K562 (cell line): ENCODE measurements around the gene CDC20. TPM values are rescaled to one million over a fixed set of nuclear protein-coding genes. Genes with fewer than 3 reads are reported as not detected.

ENCODE experiments used
- ATF1 ChIP-seq, 2 experiments: fragments of 450-650 bp in 1 of 2; IDR thresholded peaks; 2 replicates each; pipeline ENCODE4 v1.6.1; 2016; ENCODE audit warnings: missing compliant biosample characterization in 1 of 2, missing genetic modification characterization in 1 of 2
- CTBP1 ChIP-seq: fragments of 450-650 bp; IDR thresholded peaks from 2 replicates; pipeline ENCODE4 v1.6.1; 2016; ENCODE audit warnings: borderline replicate concordance
- FOXP1 ChIP-seq: sonication (generic); formaldehyde crosslinking; IDR thresholded peaks from 2 replicates; pipeline ENCODE4 v1.8.0; 2022; ENCODE audit warnings: mild to moderate bottlenecking, missing genetic modification reagents
- FOXP4 ChIP-seq: sonication (generic); formaldehyde crosslinking; IDR thresholded peaks from 2 replicates; pipeline ENCODE4 v1.8.0; 2022; ENCODE audit warnings: mild to moderate bottlenecking, missing genetic modification reagents, borderline replicate concordance
- GABPB1 ChIP-seq: sonication (generic); formaldehyde crosslinking; IDR thresholded peaks from 2 replicates; pipeline ENCODE4 v1.8.0; 2022; ENCODE audit warnings: mild to moderate bottlenecking, missing genetic modification reagents
- KDM1A ChIP-seq, 2 experiments: fragments of 450-650 bp; IDR thresholded peaks; 2 replicates each; pipeline ENCODE4 v1.6.1; 2016; ENCODE audit warnings: mild to moderate bottlenecking in 2 of 2
- KHSRP ChIP-seq: fragments of 450-650 bp; IDR thresholded peaks from 2 replicates; pipeline ENCODE4 v1.6.1; 2017
- NFIC ChIP-seq: fragments of 450-650 bp; IDR thresholded peaks from 2 replicates; pipeline ENCODE4 v1.6.1; 2017; ENCODE audit warnings: mild to moderate bottlenecking, inconsistent platforms
- PURB ChIP-seq: sonication (generic); formaldehyde crosslinking; IDR thresholded peaks from 2 replicates; pipeline ENCODE4 v1.9.0; 2021; ENCODE audit warnings: low read depth, mild to moderate bottlenecking, missing genetic modification reagents
- RB1 ChIP-seq: fragments of 450-650 bp; IDR thresholded peaks from 2 replicates; pipeline ENCODE4 v1.6.1; 2017; ENCODE audit warnings: low read depth, mild to moderate bottlenecking
- SMAD1 ChIP-seq: fragments of 150-350 bp; IDR thresholded peaks from 2 replicates; pipeline ENCODE4 v1.6.1; 2014; ENCODE audit warnings: low read length, low read depth; ENCODE audit not compliant: partially characterized antibody
- STAG1 ChIP-seq: sonication (generic); formaldehyde crosslinking; IDR thresholded peaks from 2 replicates; pipeline ENCODE4 v1.5.0; 2020; ENCODE audit warnings: missing genetic modification reagents, borderline replicate concordance
- polyA plus RNA-seq, 8 experiments: library from polyadenylated mRNA; depleted of rRNA in 4 of 8; stranded (reverse) in 5 of 8; unstranded in 3 of 8; fragments of >200 nt; fragmentation: Nextera tagmentation in 2 of 8; fragmentation: Illumina TruSeq in 1 of 8; extraction: Ambion mirVana in 2 of 8; extraction: Trizol in 1 of 8; gene quantifications; 2 replicates each; pipeline versions ENCODE4 v1.2.1 to v1.2.3, GENCODE V29; 2011 to 2014; ENCODE audit warnings: inconsistent platforms in 1 of 8, missing spikeins in 1 of 8
- total RNA-seq, 7 experiments: library from RNA; depleted of rRNA in 6 of 7; stranded (reverse); fragments of >200 nt in 6 of 7; fragmentation: Illumina TruSeq in 2 of 7; extraction: Trizol in 2 of 7; gene quantifications; 2 replicates each; pipeline versions ENCODE4 v1.2.1 to v1.2.3, GENCODE V29; 2011 to 2021; ENCODE audit warnings: low replicate concordance in 1 of 7
- TF ChIP-seq, protein P1 (sequence below), 2 experiments: IDR thresholded peaks; 2 replicates each; pipeline ENCODE4 v1.6.1; 2012; ENCODE audit warnings: improper control_type of control experiment in 2 of 2, low read depth in 2 of 2, low read length in 2 of 2, borderline replicate concordance in 1 of 2

Gene CDC20
- total and polyA plus RNA-seq, 9 of the 15 experiments (the other 6 are each of a cell fraction or from before 2014, with no cell fraction given): 45.2 to 224 (median 121) TPM

- TF ChIP-seq FOXP4 (CRISPR knock-in tag) (0 out of 2 replicates have a peak, but pooled peaks have one; percentile 40), SMAD1 (peak; percentile 27), KHSRP (no peak), STAG1 (no peak), GABPB1 (CRISPR knock-in tag) (peak; percentile 49; the same call in 1 of the 2 replicates), FOXP1 (CRISPR knock-in tag) (0 out of 2 replicates have a peak, but pooled peaks have one; percentile 22), NFIC (peak; percentile 36; the same call in 1 of the 2 replicates), PURB (CRISPR knock-in tag) (no peak), ATF1 (CRISPR knock-in tag; IDR thresholded peaks at IDR 0.05) (no peak), ATF1 (tag; IDR thresholded peaks at IDR 0.05) (peak; percentile 42), CTBP1 (peak; percentile 92; the same call in 1 of the 2 replicates), KDM1A (IDR thresholded peaks at IDR 0.05) (peak in 1 of 2 experiments; percentile 55; a peak in 2 of 4 replicates), RB1 (0 out of 2 replicates have a peak, but pooled peaks have one; percentile 14)
- TF ChIP-seq, protein P1, sequence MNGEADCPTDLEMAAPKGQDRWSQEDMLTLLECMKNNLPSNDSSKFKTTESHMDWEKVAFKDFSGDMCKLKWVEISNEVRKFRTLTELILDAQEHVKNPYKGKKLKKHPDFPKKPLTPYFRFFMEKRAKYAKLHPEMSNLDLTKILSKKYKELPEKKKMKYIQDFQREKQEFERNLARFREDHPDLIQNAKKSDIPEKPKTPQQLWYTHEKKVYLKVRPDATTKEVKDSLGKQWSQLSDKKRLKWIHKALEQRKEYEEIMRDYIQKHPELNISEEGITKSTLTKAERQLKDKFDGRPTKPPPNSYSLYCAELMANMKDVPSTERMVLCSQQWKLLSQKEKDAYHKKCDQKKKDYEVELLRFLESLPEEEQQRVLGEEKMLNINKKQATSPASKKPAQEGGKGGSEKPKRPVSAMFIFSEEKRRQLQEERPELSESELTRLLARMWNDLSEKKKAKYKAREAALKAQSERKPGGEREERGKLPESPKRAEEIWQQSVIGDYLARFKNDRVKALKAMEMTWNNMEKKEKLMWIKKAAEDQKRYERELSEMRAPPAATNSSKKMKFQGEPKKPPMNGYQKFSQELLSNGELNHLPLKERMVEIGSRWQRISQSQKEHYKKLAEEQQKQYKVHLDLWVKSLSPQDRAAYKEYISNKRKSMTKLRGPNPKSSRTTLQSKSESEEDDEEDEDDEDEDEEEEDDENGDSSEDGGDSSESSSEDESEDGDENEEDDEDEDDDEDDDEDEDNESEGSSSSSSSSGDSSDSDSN (IDR thresholded peaks at IDR 0.05; ENCODE audit: borderline replicate concordance in 1 of 2, low read depth in 2 of 2, low read length in 2 of 2): peak in 1 of 2 experiments; percentile 77; a peak in 2 of 4 replicates
- TF ChIP-seq, all 486 proteins: peak for 113
Observed at GRCh38 chr1:43329995-43330751, 28.6 kb upstream of the CDC20 start (continued).
